ENCODE results near the gene NEK7.

NEK7 gene

DNA sequence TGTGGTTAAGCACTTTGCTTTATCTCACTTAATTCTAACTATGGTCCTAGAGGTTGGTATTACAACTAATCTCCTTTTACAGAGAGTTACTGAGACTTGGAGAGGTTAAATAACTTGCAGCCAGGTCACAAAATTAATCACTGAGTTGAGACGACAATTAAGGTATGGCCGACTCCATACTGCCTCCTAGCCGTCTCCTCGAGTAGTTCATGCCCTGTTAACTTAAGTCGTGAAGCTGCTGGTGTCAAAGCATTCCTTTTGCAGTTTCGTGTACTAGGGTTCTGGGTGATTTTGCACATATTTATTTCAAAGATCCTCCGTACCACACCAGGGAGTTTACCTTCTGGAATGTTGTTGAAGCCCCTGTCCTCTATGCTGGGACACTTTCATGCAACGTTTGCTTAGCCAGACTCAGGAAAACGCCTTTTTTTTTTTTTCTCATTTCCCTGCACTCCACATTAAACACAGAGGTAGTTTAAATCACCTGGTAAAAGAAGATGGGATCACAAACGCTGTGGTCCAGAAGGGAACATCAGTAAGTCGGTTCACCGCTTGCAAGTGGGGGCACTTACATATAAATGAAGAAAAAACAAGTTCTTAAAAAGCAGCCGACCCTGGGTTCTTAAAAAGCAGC is 570 bp upstream of the NEK7 start:
- Mint-ChIP-seq H3K4me1 (peaks cover 17% of the 10 kb centered on the region), H3K27ac (peak overlapping the region; percentile 96), H3K4me3 (peak overlapping the region; percentile 100), H3K9me3 (no peaks in the 10 kb centered on the region), H3K27me3 (no peaks in the 10 kb centered on the region), H3K36me3 (no peaks in the 10 kb centered on the region)
- ATAC-seq (ENCODE audit: low read depth) = peak; percentile 33
- peak; percentile 58 to 73 for DNase-seq (ENCODE audit: low spot score in 2 of 2)

DNA sequence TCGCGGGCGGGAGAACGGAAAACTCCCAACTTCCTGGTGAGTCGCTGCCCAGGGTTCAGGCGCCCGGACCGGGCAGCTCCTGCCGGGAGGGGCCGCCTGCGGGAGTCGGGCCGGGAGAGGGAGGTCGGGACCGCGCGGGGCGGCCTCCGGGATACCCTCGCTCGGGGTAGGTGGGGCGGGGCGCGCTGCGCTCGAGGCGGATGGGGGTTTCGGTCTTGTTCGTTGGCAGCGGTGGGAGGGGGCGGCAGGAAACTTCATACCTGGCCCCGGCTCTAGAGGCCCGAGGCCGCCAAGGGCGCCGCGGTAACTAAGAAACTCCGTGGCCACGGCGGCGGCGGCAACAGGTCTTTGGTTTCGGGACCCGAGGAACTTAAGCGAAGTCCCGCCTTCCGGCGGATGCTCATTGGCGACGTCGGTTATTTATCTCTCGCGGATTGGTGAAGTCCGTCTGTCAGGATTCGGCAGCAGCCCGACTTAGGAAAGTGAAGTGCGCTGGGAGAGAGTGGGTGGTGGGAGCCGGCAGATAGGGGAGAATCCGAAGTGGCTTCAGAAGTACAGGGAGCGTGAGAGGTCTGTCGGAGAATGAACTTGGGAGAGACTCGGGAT is 546 bp downstream of the NEK7 start:
- H3K36me3 Mint-ChIP-seq = no peaks in the 10 kb centered on the region
- H3K9me3 Mint-ChIP-seq = no peaks in the 10 kb centered on the region
- no peaks in the 10 kb centered on the region for H3K27me3 Mint-ChIP-seq
- peaks cover 20% of the 10 kb centered on the region for H3K4me1 Mint-ChIP-seq
- DNase-seq (ENCODE audit: low spot score in 2 of 2) (peak; percentile 65 to 73), ATAC-seq (ENCODE audit: low read depth) (peak; percentile 53)
- H3K4me3 Mint-ChIP-seq = peak overlapping the region; percentile 100
- H3K27ac Mint-ChIP-seq = peak overlapping the region; percentile 96

DNA sequence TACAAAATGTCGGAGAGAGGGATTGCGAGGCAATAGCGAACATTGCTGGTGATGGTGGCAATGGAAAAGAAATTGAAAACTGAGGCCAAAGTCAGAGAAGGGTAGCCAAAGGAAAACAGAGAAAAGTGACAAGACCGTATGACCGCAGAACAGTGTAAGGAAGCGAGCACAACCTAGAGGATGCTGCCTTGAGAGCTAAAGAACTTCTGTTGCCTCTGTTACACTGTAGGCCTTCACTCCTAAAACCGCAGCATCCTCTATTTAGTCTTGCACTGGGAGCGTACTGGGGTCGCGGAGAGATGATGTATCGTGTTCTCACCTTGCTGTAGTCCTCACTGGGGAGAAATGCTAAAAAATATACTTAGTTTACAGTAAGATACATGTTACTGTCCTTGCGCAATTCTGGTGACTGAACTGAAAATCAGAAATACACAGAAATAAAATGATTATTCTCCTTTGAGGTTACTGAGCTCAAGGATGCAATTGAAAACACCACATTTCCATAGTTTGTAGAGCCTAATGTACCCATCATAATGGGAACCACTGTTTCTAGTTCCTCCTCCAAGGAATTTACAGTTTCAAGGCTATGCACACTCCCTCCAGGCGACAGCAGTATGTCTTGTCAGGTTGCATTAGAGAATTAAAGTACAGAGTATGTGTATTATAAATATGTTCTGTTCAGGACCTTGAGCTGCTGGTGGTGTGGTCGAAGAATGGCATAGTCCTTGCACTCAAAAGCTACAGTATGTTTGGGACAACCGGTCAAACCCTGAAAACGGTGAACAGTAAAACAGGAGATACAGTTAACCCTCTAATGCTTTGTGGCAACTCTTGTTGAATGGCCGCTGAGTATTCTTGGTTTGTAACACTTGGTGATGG is 1.3 kb downstream of the NEK7 start:
- Mint-ChIP-seq H3K4me1 (peaks cover 24% of the 10 kb centered on the region), H3K27ac (peak overlapping the region; percentile 96), H3K36me3 (no peaks in the 10 kb centered on the region), H3K27me3 (no peaks in the 10 kb centered on the region), H3K9me3 (no peaks in the 10 kb centered on the region), H3K4me3 (peak overlapping the region; percentile 100)
- ATAC-seq (ENCODE audit: low read depth) = peak; percentile 8
- DNase-seq (ENCODE audit: low spot score in 2 of 2) = peak in 1 of 2 donors; percentile 18

DNA sequence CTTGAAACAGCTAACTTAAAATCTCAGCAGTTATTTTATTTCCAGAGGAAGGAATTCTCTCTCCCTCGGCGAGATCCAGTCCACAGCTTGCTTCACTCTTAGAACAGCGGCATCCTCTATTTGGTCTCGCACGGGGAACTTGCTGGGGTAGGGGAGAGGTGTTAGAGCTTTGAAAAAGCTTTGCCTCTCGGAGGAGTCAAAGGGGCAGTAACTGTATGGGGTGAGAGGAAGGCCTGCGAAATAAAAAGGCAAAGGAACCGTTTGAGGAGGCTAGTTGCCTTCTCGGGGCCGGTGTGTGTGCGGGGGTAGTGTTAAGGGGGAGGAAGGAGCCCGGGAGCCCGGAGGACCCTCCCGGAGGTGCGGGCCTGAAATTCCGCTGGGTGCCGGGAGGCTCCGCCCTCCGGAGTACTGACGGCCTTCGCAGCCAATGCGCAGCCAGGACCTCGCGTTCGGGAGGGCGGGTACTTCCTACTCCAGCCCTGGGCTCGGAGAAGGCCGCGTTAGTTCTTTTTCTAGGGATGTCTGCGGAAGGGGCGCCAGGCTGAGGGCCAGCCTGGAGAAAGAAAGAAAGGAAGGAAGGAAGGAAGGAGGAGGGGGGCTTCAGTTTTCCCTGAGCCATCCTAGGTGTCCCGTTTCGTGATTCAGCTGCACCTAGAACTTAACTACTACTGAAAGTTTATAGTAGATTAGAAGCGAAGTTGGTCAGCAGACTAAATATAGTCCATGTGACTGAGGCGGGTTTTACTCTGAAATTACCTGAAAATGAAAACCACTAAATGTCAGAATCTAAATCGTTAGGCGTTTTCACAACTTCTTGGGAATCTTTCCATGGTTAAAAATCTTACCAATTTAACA is 2.2 kb downstream of the NEK7 start:
- Mint-ChIP-seq H3K36me3 (no peaks in the 10 kb centered on the region), H3K27ac (peak overlapping the region; percentile 96), H3K4me1 (peaks cover 24% of the 10 kb centered on the region), H3K27me3 (no peaks in the 10 kb centered on the region), H3K9me3 (no peaks in the 10 kb centered on the region), H3K4me3 (peak overlapping the region; percentile 100)
- ATAC-seq (ENCODE audit: low read depth) (peak; percentile 74), DNase-seq (ENCODE audit: low spot score in 2 of 2) (peak; percentile 72 to 81)

DNA sequence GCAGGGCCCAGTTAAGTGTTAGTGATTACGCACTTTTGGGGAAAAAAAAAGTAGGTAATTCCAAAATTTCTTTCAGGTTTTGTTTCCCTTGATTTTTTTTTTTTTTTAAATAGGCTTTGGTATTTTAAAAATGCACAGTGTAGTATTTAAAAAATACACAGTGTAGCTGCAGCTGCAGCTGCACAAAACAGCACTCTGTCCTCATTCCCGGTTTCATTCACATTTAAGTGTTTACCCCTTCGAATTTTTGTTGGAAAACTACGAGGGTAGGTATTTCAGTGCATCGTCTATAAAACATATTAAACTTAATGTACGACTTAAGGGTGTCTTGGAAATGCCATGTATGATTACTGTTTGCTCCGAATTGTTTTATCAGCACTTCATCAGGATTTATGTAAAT is 3.4 kb downstream of the NEK7 start:
- Mint-ChIP-seq H3K36me3 (peaks cover 2% of the 10 kb centered on the region), H3K27ac (peak overlapping the region; percentile 96)

DNA sequence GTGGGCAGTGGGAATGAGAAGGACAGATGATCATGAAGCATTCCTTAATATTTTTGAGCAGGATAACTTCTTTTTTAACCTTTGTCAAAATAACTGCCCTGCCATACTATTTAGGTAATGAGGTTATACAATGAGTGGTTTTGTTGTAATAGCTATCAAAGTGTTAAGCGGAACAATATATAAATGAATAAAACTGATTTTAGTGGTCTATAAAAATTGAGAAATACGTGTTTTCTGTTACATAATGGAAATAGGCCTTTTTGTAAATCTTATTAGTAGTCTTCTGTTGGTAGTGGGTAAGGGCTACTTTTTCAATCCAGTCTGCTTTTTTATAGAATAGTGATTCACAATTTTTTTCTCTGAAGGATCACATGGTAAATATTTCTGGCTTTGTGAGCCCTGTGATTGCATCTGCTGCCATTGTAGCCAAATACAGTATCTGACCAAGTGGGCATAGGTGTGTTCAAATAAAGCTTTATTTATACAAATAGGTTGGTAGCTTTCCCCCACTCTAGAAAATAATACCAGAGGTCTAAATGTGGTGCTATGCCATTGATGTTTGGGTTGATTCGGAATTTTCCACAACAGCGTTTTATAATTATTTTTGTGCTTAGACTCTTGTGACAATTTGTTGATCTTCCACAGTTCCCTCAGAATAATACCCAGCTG is 4.3 kb downstream of the NEK7 start:
- Mint-ChIP-seq H3K9me3 (no peaks in the 10 kb centered on the region), H3K36me3 (peaks cover 2% of the 10 kb centered on the region), H3K4me3 (no peak overlapping the region), H3K27ac (no peak overlapping the region), H3K4me1 (peaks cover 28% of the 10 kb centered on the region), H3K27me3 (no peaks in the 10 kb centered on the region)
- DNase-seq (ENCODE audit: low spot score in 2 of 2) (no peak), ATAC-seq (ENCODE audit: low read depth) (no peak)

More for the DNA sequence above, 3.4 kb downstream of the NEK7 start:
- no peaks in the 10 kb centered on the region for H3K9me3 Mint-ChIP-seq
- no peak for ATAC-seq (ENCODE audit: low read depth)
- no peak overlapping the region for H3K4me3 Mint-ChIP-seq
- DNase-seq (ENCODE audit: low spot score in 2 of 2) = no peak
- no peaks in the 10 kb centered on the region for H3K27me3 Mint-ChIP-seq
- H3K4me1 Mint-ChIP-seq = peaks cover 27% of the 10 kb centered on the region

DNA sequence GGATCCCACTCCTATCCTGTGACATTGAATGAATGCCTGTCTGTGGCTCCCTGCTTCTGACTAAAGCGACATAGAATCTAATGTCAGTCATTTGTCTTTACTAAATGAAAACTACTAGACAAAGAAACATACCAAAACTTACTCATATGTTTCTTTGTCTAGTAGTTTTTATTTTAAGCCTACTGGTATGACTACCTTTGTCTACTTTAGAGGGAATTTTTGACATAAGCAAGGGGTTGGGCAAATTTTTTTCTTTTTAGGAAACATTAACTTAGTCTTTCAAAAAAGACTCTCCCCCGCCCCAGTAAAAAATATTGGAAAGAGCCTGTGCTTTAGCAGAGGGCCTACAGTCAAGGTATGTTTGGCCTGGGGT is 4.9 kb downstream of the NEK7 start:
- Mint-ChIP-seq H3K36me3 (peaks cover 2% of the 10 kb centered on the region), H3K27me3 (no peaks in the 10 kb centered on the region), H3K27ac (peak overlapping the region; percentile 92), H3K4me1 (peaks cover 32% of the 10 kb centered on the region), H3K9me3 (no peaks in the 10 kb centered on the region), H3K4me3 (no peak overlapping the region)
- no peak for ATAC-seq (ENCODE audit: low read depth)
- DNase-seq (ENCODE audit: low spot score in 2 of 2) = no peak

DNA sequence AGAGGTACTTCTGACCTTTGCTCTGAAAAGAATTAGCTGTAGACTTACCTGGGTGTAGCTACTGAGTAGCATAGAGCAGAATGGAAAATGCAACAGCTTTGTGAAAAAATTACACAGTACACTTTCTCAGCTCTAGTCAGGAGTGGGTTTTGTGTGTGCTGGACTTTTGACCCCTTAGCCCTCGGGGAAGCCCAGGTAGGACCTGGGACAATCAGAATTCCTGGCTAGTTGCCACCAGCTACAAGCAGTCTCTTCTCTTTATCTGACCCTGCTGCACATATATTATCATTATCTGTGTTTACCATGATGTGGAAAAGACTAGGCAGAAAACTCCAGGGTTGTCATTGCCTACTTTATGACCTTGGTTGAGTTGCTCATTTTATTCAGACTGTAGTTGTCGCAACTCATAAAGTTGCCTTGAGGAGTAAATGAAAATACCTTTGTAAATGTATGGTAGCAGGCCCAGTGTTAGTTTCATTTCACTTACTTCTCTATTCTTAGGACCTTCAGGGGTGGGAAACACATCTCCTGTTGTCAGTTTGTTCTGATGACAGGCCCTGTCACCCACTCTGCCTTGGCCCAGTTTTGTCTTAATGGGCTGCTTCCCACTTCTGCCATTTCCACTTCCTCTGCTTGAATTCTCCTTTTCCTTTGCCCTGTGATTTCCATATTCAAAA is 5.4 kb downstream of the NEK7 start:
- DNase-seq (ENCODE audit: low spot score in 2 of 2) (no peak), ATAC-seq (ENCODE audit: low read depth) (peak; percentile 37)
- no peaks in the 10 kb centered on the region for H3K9me3 Mint-ChIP-seq
- H3K27ac Mint-ChIP-seq = peak overlapping the region; percentile 92
- no peaks in the 10 kb centered on the region for H3K27me3 Mint-ChIP-seq
- peaks cover 35% of the 10 kb centered on the region for H3K4me1 Mint-ChIP-seq
- peaks cover 2% of the 10 kb centered on the region for H3K36me3 Mint-ChIP-seq
- peak overlapping the region; percentile 61 for H3K4me3 Mint-ChIP-seq

DNA sequence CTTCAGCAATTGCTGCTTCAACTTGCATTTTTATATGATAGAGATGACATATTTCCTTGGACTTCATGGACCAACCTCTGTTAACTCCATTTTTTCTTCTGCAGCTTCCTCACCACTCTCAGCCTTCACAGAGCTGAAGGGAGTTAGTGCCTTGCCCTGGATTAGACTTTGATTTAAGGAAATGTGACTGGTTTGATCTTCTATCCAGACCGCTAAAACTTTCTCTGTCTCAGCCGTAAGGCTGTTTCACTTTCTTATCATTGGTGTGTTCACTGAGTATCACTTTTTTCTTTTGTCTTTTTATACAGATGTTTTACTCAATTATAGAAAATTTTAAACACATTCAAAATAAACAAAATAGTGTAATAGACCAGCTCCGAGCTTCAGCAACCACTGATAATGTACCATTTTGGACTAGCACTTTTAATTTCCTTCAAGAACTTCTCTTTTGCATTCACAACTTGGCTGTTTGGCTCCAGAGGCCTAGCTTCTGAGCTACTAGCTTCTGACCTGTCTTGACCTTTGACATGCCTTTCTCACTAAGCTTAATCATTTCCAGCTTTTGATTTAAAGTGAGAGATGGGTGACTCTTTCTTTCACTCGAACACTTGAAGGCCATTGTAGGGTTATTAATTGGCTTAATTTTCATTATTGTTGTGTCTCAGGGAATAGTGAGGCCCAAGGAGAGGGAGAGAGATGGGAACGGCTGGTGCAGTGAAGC is 9.3 kb downstream of the NEK7 start:
- ATAC-seq (ENCODE audit: low read depth) (no peak), DNase-seq (ENCODE audit: low spot score in 2 of 2) (no peak)
- Mint-ChIP-seq H3K27me3 (no peaks in the 10 kb centered on the region), H3K4me1 (peaks cover 46% of the 10 kb centered on the region), H3K27ac (peak overlapping the region; percentile 78), H3K4me3 (peak overlapping the region; percentile 22), H3K9me3 (no peaks in the 10 kb centered on the region), H3K36me3 (peaks cover 2% of the 10 kb centered on the region)

DNA sequence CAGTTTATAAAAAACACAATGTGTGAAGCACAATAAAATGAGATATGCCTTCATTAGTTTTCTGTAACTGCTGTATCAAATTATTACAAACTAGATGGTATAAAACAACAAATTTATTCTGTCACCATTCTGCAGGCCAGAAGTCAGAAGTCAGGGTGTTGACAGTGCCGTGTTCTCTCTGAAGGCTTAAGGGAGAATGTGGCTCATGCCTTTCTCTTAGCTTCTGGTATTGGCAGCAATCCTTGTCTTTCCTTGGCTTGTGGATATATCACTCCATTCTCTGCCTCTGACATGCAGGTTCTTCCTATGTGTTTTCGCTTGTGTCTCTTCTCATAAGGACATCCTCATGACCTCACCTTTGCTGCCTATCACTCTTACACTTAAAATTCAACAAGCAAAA is 10.1 kb downstream of the NEK7 start:
- Mint-ChIP-seq H3K27me3 (no peaks in the 10 kb centered on the region), H3K9me3 (no peaks in the 10 kb centered on the region), H3K4me3 (no peak overlapping the region), H3K36me3 (peaks cover 2% of the 10 kb centered on the region), H3K27ac (peak overlapping the region; percentile 4), H3K4me1 (peaks cover 50% of the 10 kb centered on the region)
- no peak for DNase-seq (ENCODE audit: low spot score in 2 of 2)
- no peak for ATAC-seq (ENCODE audit: low read depth)

DNA sequence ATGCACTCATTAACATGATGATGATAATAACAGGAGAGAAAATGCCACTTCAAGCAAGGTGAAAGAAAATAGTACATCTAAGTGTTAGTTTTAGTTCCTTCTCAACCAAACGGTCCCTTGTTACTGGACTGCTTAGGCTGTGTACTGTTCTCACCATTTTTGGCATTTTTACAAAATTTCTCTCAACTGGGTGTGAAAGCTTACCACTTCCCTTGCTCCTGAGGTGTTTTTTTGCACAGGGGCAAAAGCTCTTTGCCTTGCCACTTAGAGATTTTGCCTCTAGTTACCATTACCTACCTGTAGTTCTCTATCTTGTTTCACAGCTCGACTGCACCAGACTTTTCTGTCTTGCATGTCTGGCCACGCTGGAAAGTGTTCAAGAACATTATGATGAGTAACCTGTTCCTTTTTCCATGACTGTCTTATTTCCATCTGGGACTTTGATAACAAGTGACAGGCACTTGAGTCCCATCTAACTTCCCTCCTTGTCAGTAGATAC is 10.7 kb downstream of the NEK7 start:
- H3K9me3 Mint-ChIP-seq = no peaks in the 10 kb centered on the region
- H3K27me3 Mint-ChIP-seq = no peaks in the 10 kb centered on the region
- peaks cover 48% of the 10 kb centered on the region for H3K4me1 Mint-ChIP-seq
- H3K4me3 Mint-ChIP-seq = no peak overlapping the region
- H3K36me3 Mint-ChIP-seq = peaks cover 2% of the 10 kb centered on the region
- ATAC-seq (ENCODE audit: low read depth) (peak; percentile 60), DNase-seq (ENCODE audit: low spot score in 2 of 2) (no peak)
- peak overlapping the region; percentile 77 for H3K27ac Mint-ChIP-seq

DNA sequence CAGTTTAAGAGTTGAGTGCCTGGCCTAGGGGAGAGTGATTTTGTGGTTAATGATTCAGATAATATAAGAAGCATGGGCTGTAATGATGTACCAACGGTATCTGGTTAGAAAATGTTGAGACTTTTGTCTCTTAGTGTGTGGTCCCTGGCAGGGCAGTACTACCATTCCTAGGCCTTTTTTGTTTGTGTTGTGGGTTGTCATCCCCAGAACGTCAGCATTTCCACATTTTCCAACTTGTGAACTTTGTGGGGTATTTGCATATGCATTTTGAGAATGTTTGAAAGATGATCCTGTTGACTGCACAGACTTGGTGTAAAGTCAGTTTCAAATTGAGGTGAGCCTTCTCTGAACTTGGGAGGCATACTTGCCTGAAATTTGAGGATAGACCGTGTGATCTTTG is 11.4 kb downstream of the NEK7 start:
- H3K4me3 Mint-ChIP-seq = no peak overlapping the region
- peaks cover 2% of the 10 kb centered on the region for H3K36me3 Mint-ChIP-seq
- peak overlapping the region; percentile 77 for H3K27ac Mint-ChIP-seq
- no peaks in the 10 kb centered on the region for H3K27me3 Mint-ChIP-seq
- ATAC-seq (ENCODE audit: low read depth) = no peak
- DNase-seq (ENCODE audit: low spot score in 2 of 2) = no peak
- no peaks in the 10 kb centered on the region for H3K9me3 Mint-ChIP-seq
- peaks cover 50% of the 10 kb centered on the region for H3K4me1 Mint-ChIP-seq
